ENCODE data around the gene BRDT.
"Not testable (repeated sequence)": the region's sequence is repeated elsewhere in the genome, so short reads cannot be mapped to it uniquely, and the experiment has no call there.

The BRDT gene

DNA sequence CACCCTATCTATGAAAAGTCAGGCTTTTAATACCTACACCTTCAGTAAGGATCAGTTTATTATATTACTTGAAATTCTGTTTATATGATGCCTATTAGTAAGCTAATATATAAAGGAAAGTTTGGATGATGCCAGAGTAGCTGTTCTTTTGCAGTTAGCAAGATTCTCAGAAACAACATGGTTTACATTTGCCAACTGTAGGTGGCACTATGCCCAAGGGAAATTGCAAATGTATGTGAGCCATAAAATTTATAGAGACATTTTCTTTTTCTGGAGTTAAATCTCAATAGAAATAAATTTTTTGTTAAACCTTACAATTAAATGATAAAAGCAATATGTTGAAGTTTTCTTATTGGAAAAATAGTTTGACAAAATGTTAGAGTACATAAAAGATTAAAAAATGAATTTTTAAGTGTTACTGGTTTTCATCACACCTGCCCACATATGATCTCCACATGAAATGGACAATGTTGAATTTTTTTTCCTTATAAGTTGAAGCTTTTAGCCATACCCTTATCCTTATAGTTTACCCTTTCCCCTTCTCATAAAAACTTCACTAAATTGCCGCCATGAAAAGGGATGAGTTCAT lies 48.5 kb downstream of the BRDT start:
- peak; percentile 64 for DNase-seq (ENCODE audit: low read depth)
- in situ Hi-C loops (cut with HindIII; ENCODE audit: low sequenced_read_pairs): loop anchor here (25.0 kb wide), 1 partner anchor 290 kb away; the partner anchor contains the start of genes GLMN and RPAP2
- H3K4me3 ChIP-seq (ENCODE audit: low read depth, low read length): no peak overlapping the region
- TF ChIP-seq, protein P1, sequence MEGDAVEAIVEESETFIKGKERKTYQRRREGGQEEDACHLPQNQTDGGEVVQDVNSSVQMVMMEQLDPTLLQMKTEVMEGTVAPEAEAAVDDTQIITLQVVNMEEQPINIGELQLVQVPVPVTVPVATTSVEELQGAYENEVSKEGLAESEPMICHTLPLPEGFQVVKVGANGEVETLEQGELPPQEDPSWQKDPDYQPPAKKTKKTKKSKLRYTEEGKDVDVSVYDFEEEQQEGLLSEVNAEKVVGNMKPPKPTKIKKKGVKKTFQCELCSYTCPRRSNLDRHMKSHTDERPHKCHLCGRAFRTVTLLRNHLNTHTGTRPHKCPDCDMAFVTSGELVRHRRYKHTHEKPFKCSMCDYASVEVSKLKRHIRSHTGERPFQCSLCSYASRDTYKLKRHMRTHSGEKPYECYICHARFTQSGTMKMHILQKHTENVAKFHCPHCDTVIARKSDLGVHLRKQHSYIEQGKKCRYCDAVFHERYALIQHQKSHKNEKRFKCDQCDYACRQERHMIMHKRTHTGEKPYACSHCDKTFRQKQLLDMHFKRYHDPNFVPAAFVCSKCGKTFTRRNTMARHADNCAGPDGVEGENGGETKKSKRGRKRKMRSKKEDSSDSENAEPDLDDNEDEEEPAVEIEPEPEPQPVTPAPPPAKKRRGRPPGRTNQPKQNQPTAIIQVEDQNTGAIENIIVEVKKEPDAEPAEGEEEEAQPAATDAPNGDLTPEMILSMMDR (IDR thresholded peaks at IDR 0.05; ENCODE audit: low read depth, low read length, missing control alignments): peak; percentile 53

DNA sequence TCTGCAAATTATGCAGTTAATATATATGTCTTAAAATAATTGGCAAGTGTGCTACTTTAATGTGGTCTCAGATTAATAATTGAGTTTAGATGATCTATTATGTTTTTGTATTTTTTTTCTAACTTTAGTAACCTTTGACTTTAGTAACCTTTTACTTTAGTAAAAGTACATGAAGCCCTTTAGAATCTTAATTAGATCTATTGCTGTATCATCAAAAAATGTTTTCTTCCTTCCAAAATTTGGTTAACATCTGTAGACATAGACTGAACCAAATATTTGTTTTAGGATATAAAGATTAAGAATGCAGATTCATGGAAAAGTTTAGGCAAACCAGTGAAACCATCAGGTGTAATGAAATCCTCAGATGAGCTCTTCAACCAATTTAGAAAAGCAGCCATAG lies 54.9 kb downstream of the BRDT start:
- DNase-seq (ENCODE audit: low read depth): no peak
- TF ChIP-seq, protein P1 (IDR thresholded peaks at IDR 0.05; ENCODE audit: low read depth, low read length, missing control alignments): no peak
- in situ Hi-C loops (cut with HindIII; ENCODE audit: low sequenced_read_pairs): no loop called here
- H3K4me3 ChIP-seq (ENCODE audit: low read depth, low read length): no peak overlapping the region

DNA sequence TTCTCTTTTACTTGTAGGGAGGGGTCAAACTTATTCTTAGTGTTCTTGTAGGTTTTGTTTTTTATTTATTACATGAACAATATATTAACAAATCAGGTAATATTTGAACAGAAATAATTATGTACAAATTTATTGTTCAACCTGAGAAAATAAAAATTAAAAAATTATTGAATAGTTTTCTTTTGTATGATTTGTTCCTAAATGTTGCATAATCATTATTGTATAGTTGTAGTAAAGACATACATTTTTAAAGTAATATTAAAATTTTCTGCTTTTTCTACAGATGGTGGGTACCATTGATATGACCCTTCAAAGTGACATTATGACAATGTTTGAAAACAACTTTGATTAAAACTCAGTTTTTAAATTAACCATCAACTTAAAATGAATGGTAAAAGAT lies 64.7 kb downstream of the BRDT start:
- no peak overlapping the region for H3K4me3 ChIP-seq (ENCODE audit: low read depth, low read length)
- DNase-seq (ENCODE audit: low read depth): no peak
- TF ChIP-seq, protein P1 (IDR thresholded peaks at IDR 0.05; ENCODE audit: low read depth, low read length, missing control alignments): no peak
- in situ Hi-C loops (cut with HindIII; ENCODE audit: low sequenced_read_pairs): no loop called here

DNA sequence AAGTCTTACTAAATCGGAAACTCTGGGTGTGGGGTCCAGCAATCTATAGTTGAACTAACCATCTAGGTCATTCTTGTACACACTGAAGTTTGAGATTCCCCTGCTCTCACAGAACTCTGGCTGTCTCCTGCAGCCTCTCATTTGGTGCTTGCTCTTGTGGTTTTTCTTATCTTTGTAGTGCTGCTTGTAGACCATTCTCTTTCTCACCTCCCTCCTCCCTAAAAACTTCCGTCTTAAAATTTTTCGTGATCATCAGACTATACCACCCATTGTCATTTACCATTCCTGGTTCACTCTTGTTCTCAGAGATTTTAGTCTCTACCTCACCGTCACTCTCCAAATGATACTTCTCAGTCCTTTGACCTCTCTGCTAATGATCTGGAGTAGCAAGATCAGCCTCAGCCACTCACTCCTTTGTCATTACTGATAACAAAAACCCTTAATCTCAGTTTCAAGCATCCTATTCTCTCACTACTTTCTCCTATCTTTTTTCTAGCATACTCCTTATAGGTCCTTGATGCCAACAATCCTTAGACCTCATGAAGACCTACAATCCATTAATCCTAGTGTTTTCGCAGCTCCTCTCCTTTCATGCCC lies 67.6 kb downstream of the BRDT start:
- no peak for DNase-seq (ENCODE audit: low read depth)
- in situ Hi-C loops (cut with HindIII; ENCODE audit: low sequenced_read_pairs): no loop called here
- TF ChIP-seq, protein P1 (IDR thresholded peaks at IDR 0.05; ENCODE audit: low read depth, low read length, missing control alignments): no peak
- no peak overlapping the region for H3K4me3 ChIP-seq (ENCODE audit: low read depth, low read length)

DNA sequence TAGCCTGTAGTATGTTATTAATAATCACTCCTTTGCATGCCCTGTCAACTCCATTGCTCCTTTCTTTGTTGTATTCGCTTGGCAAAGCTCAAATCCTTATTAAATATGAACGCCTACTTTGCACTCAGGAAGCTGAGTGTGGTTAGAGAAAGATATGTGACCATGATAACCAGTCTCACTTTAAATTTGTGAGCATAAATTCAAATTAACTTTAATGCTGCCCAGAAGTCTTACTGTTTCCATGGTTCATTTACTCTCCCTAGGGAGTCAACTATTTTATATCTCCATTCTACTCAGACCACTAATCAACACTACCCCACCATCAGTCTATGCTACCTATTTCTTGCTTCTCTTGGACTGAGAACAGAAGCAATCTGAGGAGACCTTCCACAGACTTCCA lies 68.5 kb downstream of the BRDT start:
- TF ChIP-seq, protein P1 (IDR thresholded peaks at IDR 0.05; ENCODE audit: low read depth, low read length, missing control alignments): no peak

DNA sequence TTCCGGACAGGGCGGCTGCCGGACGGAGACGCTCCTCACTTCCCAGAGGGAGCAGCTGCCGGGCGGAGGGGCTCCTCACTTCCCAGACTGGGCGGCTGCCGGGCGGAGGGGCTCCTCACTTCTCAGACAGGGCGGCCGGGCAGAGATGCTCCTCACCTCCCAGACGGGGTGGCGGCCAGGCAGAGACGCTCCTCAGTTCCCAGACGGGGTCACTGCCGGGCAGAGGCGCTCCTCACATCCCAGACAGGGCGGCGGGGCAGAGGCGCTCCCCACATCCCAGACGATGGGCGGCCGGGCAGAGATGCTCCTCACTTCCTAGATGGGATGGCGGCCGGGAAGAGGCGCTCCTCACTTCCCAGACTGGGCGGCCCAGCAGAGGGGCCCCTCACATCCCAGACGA lies 76.8 kb downstream of the BRDT start:
- H3K4me3 ChIP-seq (ENCODE audit: low read depth, low read length); DNase-seq (ENCODE audit: low read depth); in situ Hi-C loops (cut with HindIII; ENCODE audit: low sequenced_read_pairs): not testable (repeated sequence)

More for the DNA sequence above, 68.5 kb downstream of the BRDT start:
- no peak for DNase-seq (ENCODE audit: low read depth)
- in situ Hi-C loops (cut with HindIII; ENCODE audit: low sequenced_read_pairs): no loop called here
- no peak overlapping the region for H3K4me3 ChIP-seq (ENCODE audit: low read depth, low read length)

DNA sequence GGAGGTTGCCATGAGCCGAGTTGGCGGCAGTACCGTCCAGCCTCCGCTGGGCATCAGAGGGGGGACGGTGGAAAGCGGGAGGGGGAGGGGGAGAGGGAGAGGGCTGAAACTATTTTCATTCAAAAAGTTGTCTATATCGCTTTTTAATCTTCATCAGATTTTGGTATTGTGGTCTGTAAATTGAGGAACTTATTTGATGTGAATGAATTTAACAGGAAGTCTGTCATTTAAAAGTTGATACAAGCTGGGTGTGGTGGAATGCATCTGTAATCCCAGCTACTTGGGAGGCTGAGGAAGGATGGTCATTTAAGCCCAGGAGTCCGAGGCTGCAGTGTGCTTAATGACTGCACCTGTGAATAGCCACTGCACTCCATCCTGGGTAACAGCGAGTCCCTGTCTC lies 77.6 kb downstream of the BRDT start:
- in situ Hi-C loops (cut with HindIII; ENCODE audit: low sequenced_read_pairs): no loop called here

More for the DNA sequence above, 77.6 kb downstream of the BRDT start:
- TF ChIP-seq, protein P1 (IDR thresholded peaks at IDR 0.05; ENCODE audit: low read depth, low read length, missing control alignments): no peak
- no peak for DNase-seq (ENCODE audit: low read depth)
- no peak overlapping the region for H3K4me3 ChIP-seq (ENCODE audit: low read depth, low read length)

Measured in astrocyte of the cerebellum (primary cell).